Kidney capillary endothelial cell (primary cell): ENCODE results near the gene OTC.

Experiments
- DNase-seq: peaks from one replicate; pipeline ENCODE4 v3.0.0-alpha.2; 2018; ENCODE audit warnings: low spot score

Gene OTC

DNA sequence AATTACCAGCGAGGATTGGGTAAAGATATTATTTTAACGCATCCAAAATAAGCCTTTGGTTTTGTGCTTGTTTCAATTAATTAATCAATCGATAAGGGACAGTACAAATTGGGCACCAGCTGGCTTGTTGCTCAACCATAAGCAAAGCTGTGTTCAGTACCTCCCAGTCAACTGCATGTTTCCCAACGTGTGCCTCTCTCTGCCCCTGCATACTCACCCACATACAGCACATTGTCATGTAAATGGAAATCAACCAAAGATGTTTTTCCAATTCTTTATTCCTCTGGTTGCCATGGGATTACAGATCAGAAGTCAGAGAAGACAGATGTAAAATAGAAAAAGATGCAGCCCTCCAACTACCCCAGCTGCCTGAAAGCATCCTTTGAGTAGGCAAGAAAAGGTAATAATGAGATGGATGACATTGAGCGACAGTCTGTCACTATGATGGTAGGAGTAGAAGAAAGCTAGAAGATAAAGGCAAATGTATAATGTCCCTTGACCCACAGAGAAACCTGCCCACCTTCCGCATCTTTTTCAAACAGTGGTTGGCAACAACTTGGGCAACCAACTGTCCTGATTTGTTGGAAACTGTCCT, 116.3 kb downstream of the OTC start:
- DNase-seq = no peak
